GM12878 (cell line): ENCODE results near the gene RTN4.

Source experiments
- BRCA1 ChIP-seq: IDR thresholded peaks from 2 replicates; pipeline ENCODE4 v1.6.1; 2011; ENCODE audit warnings: low read depth, low read length, improper control_type of control experiment
- CHD4 ChIP-seq: fragments of 200-600 bp; sonication (generic); IDR thresholded peaks from 2 replicates; pipeline ENCODE4 v1.6.1; 2016; ENCODE audit warnings: mild to moderate bottlenecking
- ETV6 ChIP-seq, 2 experiments: fragments of 450-650 bp in 1 of 2; IDR thresholded peaks in 1 of 2; conservative IDR thresholded peaks in 1 of 2; 2 replicates each; pipeline ENCODE4 v1.6.1; 2014; ENCODE audit warnings: antibody characterized with exemption in 1 of 2, borderline replicate concordance in 1 of 2, low read depth in 1 of 2, mild to moderate bottlenecking in 1 of 2, moderate library complexity in 1 of 2
- POLR2A ChIP-seq: IDR thresholded peaks from 2 replicates; pipeline ENCODE4 v1.6.1; 2011; ENCODE audit warnings: low read depth, mild to moderate bottlenecking, low read length
- POLR2AphosphoS5 ChIP-seq: IDR thresholded peaks from 2 replicates; pipeline ENCODE4 v1.6.1; 2011; ENCODE audit warnings: mild to moderate bottlenecking, low read length, inconsistent platforms
- SMAD1 ChIP-seq: fragments of 450-650 bp; IDR thresholded peaks from 2 replicates; pipeline ENCODE4 v1.6.1; 2018; ENCODE audit warnings: mild to moderate bottlenecking, low read depth; ENCODE audit not compliant: partially characterized antibody
- TARDBP ChIP-seq: IDR thresholded peaks from 2 replicates; pipeline ENCODE4 v1.6.1; 2016; ENCODE audit warnings: borderline replicate concordance
- TF ChIP-seq, protein P1 (sequence below): IDR thresholded peaks from 2 replicates; pipeline ENCODE4 v1.6.1; 2012; ENCODE audit warnings: low read length, inconsistent platforms
- TF ChIP-seq, protein P2 (sequence below), 3 experiments: IDR thresholded peaks in 2 of 3; conservative IDR thresholded peaks in 1 of 3; 2 replicates each; pipeline ENCODE4 v1.5.1; 2011; ENCODE audit warnings: low read depth in 3 of 3, low read length in 3 of 3, mild to moderate bottlenecking in 3 of 3, control low read depth in 2 of 3, moderate library complexity in 2 of 3, inconsistent platforms in 1 of 3, mixed read lengths in 1 of 3; ENCODE audit not compliant: control insufficient read depth in 2 of 3, insufficient read depth in 1 of 3; ENCODE audit errors: extremely low read depth in 1 of 3

DNA sequence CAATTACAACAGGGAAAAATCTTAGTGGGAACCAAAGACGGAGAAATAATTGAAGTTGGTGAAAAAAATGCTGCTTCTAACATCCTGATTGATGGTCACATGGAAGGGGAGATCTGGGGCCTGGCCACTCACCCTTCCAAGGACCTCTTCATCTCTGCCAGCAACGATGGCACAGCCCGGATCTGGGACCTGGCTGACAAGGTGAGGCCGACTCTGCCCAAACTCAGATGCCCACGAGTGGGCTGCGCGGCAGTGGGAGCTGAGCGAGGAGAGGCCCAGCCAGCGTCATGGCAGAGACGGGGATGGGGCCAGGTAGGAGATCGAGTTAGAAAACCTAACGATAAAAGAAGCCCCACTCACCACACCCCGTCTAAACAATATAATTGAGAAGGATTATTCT, 87.7 kb downstream of the RTN4 start:
- TF ChIP-seq, protein P1, sequence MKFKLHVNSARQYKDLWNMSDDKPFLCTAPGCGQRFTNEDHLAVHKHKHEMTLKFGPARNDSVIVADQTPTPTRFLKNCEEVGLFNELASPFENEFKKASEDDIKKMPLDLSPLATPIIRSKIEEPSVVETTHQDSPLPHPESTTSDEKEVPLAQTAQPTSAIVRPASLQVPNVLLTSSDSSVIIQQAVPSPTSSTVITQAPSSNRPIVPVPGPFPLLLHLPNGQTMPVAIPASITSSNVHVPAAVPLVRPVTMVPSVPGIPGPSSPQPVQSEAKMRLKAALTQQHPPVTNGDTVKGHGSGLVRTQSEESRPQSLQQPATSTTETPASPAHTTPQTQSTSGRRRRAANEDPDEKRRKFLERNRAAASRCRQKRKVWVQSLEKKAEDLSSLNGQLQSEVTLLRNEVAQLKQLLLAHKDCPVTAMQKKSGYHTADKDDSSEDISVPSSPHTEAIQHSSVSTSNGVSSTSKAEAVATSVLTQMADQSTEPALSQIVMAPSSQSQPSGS, result no peak
- TF ChIP-seq POLR2A (no peak), SMAD1 (no peak), CHD4 (no peak), BRCA1 (no peak), TARDBP (no peak), ETV6 (conservative IDR thresholded peaks at IDR 0.05 in 1 of 2, IDR thresholded peaks at IDR 0.05 in 1 of 2; ENCODE audit: borderline replicate concordance in 1 of 2, low read depth in 1 of 2) (no peak), POLR2AphosphoS5 (no peak)
- TF ChIP-seq, protein P2, sequence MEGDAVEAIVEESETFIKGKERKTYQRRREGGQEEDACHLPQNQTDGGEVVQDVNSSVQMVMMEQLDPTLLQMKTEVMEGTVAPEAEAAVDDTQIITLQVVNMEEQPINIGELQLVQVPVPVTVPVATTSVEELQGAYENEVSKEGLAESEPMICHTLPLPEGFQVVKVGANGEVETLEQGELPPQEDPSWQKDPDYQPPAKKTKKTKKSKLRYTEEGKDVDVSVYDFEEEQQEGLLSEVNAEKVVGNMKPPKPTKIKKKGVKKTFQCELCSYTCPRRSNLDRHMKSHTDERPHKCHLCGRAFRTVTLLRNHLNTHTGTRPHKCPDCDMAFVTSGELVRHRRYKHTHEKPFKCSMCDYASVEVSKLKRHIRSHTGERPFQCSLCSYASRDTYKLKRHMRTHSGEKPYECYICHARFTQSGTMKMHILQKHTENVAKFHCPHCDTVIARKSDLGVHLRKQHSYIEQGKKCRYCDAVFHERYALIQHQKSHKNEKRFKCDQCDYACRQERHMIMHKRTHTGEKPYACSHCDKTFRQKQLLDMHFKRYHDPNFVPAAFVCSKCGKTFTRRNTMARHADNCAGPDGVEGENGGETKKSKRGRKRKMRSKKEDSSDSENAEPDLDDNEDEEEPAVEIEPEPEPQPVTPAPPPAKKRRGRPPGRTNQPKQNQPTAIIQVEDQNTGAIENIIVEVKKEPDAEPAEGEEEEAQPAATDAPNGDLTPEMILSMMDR (IDR thresholded peaks at IDR 0.05 in 2 of 3, conservative IDR thresholded peaks at IDR 0.05 in 1 of 3; ENCODE audit: control insufficient read depth in 2 of 3, extremely low read depth in 1 of 3, insufficient read depth in 1 of 3, low read depth in 3 of 3, low read length in 3 of 3), result no peak
